HG03280 (cell line): ENCODE data around the gene MNX1.
A peak's percentile ranks its signal among the peaks of the same experiment; 100 is the strongest.

Experiments used
- ATAC-seq: cut with Tn5 transposase; IDR thresholded peaks from one replicate; pipeline ENCODE4 v1.9.1; 2021; ENCODE audit warnings: mild to moderate bottlenecking, moderate library complexity; ENCODE audit not compliant: unreplicated experiment

Gene MNX1

GRCh38 chr7:157016352-157017041, 6.0 kb upstream of the MNX1 start:
- peak; percentile 64 for ATAC-seq

GRCh38 chr7:157016024-157016351, 5.5 kb upstream of the MNX1 start:
- ATAC-seq = peak; percentile 13

GRCh38 chr7:157014635-157015555, 4.4 kb upstream of the MNX1 start:
- ATAC-seq = no peak

- ATAC-seq = no peak
Observed at GRCh38 chr7:157013602-157014549, 3.4 kb upstream of the MNX1 start.

GRCh38 chr7:157013101-157013500, 2.6 kb upstream of the MNX1 start:
- ATAC-seq = no peak

GRCh38 chr7:157012113-157012547, 1.7 kb upstream of the MNX1 start:
- no peak for ATAC-seq

GRCh38 chr7:157011333-157012112, 1.1 kb upstream of the MNX1 start:
- no peak for ATAC-seq

- ATAC-seq = peak; percentile 43
Observed at GRCh38 chr7:157009778-157010587, 480 bp downstream of the MNX1 start.

GRCh38 chr7:157009170-157009777, 1.2 kb downstream of the MNX1 start:
- no peak for ATAC-seq

GRCh38 chr7:157008206-157009169, 2.0 kb downstream of the MNX1 start:
- no peak for ATAC-seq

GRCh38 chr7:157007470-157008066, 2.9 kb downstream of the MNX1 start:
- no peak for ATAC-seq

GRCh38 chr7:157006829-157007469, 3.5 kb downstream of the MNX1 start:
- no peak for ATAC-seq

- ATAC-seq = no peak
Observed at GRCh38 chr7:157006205-157006747, 4.2 kb downstream of the MNX1 start.

- ATAC-seq = no peak
Observed at GRCh38 chr7:157005456-157006204, 4.8 kb downstream of the MNX1 start.

GRCh38 chr7:157004521-157005455, 5.7 kb downstream of the MNX1 start:
- ATAC-seq = no peak
